SIG-M5 (cell line): ENCODE data around the gene OTUD3.

ENCODE experiments used
- DNase-seq: peaks from one replicate; lab custom pipeline; 2025; lab: John Stamatoyannopoulos, UW

The OTUD3 gene

DNA sequence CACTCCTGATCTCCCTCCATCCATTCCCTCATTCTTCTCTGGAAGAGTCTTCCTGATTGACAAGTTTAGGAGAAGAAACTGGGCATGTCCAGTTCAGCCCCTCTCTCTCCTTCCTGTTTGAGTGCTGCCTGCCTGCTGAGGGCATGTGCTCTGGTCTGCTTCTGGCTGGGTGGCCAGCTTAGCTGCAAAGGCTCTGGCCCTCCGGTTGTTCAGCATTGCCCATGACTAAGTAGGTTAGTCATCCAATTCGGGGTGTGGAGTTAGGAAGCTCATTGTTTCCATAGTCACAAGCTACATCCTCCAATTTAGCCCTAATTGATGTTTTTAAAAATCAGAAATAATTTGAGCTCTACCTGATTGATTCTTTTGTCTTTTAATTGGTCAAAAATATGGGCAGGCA lies 66.8 kb downstream of the OTUD3 start:
- no peak for DNase-seq

DNA sequence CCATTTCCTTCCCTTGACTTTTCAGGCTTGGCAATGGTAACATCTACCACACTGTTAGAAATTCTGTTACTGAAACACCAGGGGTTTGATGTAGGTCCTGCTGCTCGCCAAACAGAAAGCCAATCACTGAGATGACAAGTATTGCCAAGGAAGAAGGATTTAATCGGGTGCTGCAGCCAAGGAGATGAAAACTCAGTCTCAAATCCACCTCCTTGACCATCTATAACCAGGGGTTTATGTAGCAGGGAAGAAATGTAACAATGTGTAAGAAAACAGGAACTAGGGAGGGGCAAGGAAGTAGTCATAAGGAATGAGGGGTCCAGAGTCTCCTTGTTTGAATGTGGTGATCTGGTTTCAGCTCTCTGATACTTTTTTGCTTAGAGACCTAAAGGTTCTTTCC lies 71.9 kb downstream of the OTUD3 start:
- no peak for DNase-seq

DNA sequence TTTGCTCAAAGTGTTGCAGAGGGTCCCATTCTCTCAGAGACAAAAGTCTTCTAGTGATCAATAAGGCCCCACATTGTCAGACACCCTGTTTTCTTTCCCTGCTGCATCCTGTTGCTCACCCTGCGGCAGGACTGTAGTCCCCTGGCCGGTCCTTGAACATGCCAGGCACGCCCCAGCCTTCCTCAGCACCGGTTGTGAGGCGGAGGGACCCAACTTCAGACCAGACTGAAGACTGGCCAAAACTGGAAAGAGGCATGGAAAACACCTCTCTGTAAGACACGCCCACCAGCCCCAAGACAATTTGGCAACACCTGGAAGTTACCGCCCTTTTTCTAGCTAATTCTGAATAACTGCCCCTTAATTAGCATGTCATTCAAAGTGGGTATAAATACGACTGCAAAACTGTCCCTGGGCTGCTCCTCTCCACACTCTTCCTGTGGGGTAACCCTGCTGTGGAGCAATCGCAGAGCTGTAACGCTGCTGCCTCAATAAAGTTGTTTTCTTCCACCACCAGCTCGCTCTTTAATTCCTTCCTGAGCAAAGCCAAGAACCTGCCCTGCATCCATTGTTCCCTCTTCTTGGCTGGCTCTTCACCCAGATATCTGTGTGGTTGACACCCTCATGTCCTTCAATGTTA lies 73.5 kb downstream of the OTUD3 start:
- DNase-seq: no peak

DNA sequence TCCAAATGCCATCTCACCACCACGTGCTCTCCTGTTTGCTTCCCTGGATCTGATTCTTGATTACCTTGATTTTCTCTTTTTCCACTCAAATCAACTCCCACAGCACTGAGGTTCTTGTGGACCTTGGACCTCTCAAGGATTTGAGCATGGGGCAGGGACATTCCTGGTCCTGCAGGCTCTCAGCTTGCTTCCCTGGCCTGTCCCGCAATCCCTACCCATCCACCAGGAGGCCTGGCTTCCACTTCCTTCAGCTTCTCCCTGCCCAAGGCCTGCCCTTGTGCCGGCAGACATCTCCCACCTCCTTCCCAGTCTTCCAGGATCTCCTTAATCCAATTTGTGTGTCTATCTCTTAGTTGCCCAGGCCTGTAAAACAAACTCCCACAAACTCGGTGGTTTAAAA lies 75.6 kb downstream of the OTUD3 start:
- DNase-seq: no peak

DNA sequence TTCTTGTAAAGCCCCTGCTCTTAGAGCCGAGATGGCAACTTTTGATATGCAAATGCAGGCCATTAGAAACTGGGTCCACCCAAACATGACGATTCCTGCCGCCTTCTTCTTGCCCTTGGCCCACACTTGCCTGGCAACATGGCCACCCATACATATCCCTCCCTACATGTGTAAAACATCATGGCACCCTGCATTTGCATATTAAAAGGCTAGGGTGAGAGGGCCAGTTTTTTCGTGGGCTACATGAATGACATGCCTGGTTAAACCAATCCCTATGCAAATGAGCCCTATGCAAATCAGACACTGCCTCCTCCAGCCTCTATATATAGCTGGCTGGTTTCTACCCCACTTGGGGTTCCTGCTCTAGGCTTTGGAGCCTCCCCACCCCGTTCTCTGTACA lies 78.4 kb downstream of the OTUD3 start:
- DNase-seq: no peak
